ENCODE results near the gene CYTH4.
"Not testable (repeated sequence)": the region's sequence is repeated elsewhere in the genome, so short reads cannot be mapped to it uniquely, and the experiment has no call there.

The CYTH4 gene

DNA sequence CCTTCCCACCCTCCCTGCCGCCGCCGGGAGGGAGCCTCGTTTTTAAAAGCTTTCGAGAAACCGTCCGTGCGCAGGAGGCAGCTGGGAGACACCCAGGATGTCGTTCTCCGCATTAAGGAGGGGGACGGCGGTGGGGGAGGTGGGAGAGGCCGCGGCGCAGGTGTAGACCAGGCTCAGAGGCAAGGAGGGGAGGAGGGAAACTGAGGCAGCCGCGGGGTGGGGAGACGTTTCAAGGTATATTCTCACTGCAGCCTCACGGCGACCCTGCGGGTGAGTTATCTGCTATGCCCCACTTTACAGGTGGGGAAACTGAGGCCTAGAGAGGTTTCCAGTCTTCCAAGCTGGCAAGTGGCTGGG, 42.7 kb downstream of the CYTH4 start:
- Histone ChIP-seq H2AFZ (ENCODE audit: low read length, unreplicated experiment) (no peak overlapping the region), H3K27me3 (ENCODE audit: insufficient read depth, low read length) (no peaks in the 10 kb centered on the region), H3K4me1 (ENCODE audit: control insufficient read depth, insufficient read depth, low read length, unreplicated experiment) (peaks cover 23% of the 10 kb centered on the region), H3K27ac (ENCODE audit: low read depth, low read length) (no peak overlapping the region), H3K79me2 (ENCODE audit: control insufficient read depth, insufficient read depth, low read length, unreplicated experiment) (no peaks in the 10 kb centered on the region), H3K4me3 (ENCODE audit: low read depth, low read length) (0 out of 2 replicates have a peak overlapping the region, but pooled peaks have one; percentile 37), H3K36me3 (ENCODE audit: insufficient read depth, low read length) (no peaks in the 10 kb centered on the region)

DNA sequence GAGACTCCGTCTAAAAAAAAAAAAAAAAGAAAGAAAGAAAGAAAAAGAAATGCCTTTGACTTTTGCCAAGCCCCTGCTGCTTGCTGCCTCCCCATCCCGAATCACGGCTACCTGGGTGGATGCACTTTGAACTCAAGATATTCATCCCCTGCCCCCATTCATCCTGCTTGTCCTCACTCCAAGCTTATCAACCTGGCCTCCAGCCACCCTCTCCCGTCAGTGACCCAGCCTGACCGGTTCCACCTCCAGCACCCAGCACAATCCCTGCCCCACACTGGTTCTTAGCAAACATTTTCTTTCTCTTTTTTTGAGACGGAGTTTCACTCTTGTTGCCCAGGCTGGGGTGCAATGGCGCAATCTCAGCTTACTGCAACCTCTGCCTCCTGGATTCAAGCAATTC, 44.4 kb downstream of the CYTH4 start:
- Histone ChIP-seq H3K4me1 (ENCODE audit: control insufficient read depth, insufficient read depth, low read length, unreplicated experiment) (peaks cover 39% of the 10 kb centered on the region), H3K4me3 (ENCODE audit: low read depth, low read length) (no peak overlapping the region), H2AFZ (ENCODE audit: low read length, unreplicated experiment) (no peak overlapping the region), H3K27ac (ENCODE audit: low read depth, low read length) (no peak overlapping the region), H3K36me3 (ENCODE audit: insufficient read depth, low read length) (no peaks in the 10 kb centered on the region), H3K27me3 (ENCODE audit: insufficient read depth, low read length) (no peaks in the 10 kb centered on the region), H3K79me2 (ENCODE audit: control insufficient read depth, insufficient read depth, low read length, unreplicated experiment) (no peaks in the 10 kb centered on the region)

DNA sequence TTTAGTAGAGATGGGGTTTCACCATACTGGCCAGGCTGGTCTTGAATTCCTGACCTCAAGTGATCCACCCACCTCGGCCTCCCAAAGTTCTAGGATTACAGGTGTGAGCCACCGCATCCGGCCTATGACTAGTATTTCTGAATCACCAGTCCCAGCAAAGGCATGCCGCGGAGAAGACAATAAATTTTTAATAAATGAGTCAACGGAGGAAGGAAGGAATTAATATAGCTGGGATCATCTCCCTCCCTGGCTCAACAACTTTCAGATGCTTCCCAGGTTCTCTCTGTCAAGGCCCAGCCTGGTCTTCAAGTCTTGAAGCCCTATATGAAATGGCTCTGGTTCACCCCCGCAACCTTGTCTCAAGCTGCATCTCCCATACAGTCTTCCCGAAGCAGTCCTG, 45.7 kb downstream of the CYTH4 start:
- Histone ChIP-seq H3K79me2 (ENCODE audit: control insufficient read depth, insufficient read depth, low read length, unreplicated experiment) (no peaks in the 10 kb centered on the region), H3K36me3 (ENCODE audit: insufficient read depth, low read length) (no peaks in the 10 kb centered on the region), H3K4me3 (ENCODE audit: low read depth, low read length) (no peak overlapping the region), H2AFZ (ENCODE audit: low read length, unreplicated experiment) (no peak overlapping the region), H3K27ac (ENCODE audit: low read depth, low read length) (peak overlapping the region; percentile 92), H3K27me3 (ENCODE audit: insufficient read depth, low read length) (no peaks in the 10 kb centered on the region), H3K4me1 (ENCODE audit: control insufficient read depth, insufficient read depth, low read length, unreplicated experiment) (peaks cover 44% of the 10 kb centered on the region)

DNA sequence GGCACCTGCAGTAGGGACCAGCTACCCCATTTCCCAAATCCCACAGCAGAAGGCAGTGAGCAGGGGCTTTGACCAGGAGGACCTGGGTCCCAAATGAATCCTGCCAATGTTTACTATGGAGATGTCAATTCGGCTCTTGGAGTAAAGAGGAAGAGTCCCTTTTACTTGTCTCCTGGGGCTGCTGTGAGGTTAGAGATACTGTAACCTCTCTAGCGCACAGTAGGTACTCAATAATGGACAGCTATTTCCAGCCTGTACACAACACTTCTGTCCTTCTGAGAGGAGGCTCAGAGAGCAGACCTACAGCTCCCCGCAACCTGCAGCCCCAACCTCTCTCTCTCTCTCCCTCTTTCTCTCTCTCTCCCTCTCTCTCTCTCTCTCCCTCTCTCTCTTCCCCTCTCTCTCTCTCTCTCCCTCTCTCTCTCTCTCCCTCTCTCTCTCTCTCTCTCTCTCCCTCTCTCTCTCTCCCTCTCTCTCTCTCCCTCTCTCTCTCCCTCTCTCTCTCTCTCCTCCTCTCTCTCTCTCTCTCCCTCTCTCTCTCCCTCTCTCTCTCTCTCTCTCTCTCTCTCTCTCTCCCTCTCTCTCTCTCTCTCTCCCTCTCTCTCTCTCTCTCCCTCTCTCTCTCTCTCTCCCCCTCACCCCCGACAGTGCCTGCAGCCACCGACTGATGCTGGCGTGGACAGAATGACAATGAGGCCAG, 46.4 kb downstream of the CYTH4 start:
- not testable (repeated sequence) for H3K4me3 ChIP-seq (ENCODE audit: low read depth, low read length); H3K79me2 ChIP-seq (ENCODE audit: control insufficient read depth, insufficient read depth, low read length, unreplicated experiment); H2AFZ ChIP-seq (ENCODE audit: low read length, unreplicated experiment); H3K36me3 ChIP-seq (ENCODE audit: insufficient read depth, low read length); H3K27me3 ChIP-seq (ENCODE audit: insufficient read depth, low read length)
- Histone ChIP-seq H3K4me1 (ENCODE audit: control insufficient read depth, insufficient read depth, low read length, unreplicated experiment) (peaks cover 44% of the 10 kb centered on the region), H3K27ac (ENCODE audit: low read depth, low read length) (peak overlapping the region; percentile 92)

DNA sequence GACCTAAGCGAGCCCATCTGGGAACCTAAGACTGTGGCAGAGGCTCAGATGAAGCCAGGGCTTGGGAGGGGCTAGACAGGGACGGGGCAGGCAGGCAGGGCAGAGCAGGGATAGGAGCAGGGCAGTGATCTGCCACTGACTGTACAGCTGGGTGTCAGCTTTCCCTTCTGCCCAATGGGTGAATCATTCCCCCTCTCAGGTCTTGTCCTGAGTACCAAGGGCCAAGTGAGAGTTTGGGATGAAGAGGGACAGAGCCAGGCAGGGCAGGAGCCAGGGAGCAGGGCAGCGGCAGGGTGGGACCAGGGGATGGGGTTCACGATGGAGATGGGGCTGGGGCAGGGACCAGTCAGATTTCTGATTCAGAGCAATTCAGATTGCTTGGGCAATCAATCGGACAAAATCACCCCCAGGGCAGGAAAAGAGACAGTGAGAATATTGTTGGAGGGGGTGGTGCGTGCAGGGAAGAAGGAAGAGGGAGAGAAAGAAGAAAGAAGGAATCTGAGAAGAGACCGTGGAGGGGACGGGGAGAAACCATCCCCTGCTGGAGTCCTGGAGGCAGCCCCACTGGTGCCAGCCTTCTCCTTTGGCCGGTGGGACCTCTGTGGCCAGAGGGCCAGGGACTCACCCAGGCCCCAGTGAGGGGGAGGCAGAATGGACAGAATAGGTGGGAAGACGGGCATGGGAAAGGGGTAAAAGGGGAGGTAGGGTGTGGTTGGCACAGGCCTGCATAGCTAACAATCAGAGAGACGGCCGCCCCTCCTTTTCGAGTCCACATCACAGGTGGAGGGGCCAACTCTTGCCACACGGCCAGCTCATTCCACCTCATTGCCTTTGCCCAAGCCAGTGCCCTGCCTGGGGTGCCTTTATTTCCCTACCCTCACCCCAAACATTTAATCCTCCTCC, 47.2 kb downstream of the CYTH4 start:
- Histone ChIP-seq H2AFZ (ENCODE audit: low read length, unreplicated experiment) (no peak overlapping the region), H3K27me3 (ENCODE audit: insufficient read depth, low read length) (no peaks in the 10 kb centered on the region), H3K36me3 (ENCODE audit: insufficient read depth, low read length) (no peaks in the 10 kb centered on the region), H3K27ac (ENCODE audit: low read depth, low read length) (peak overlapping the region; percentile 92), H3K4me1 (ENCODE audit: control insufficient read depth, insufficient read depth, low read length, unreplicated experiment) (peaks cover 44% of the 10 kb centered on the region), H3K79me2 (ENCODE audit: control insufficient read depth, insufficient read depth, low read length, unreplicated experiment) (no peaks in the 10 kb centered on the region), H3K4me3 (ENCODE audit: low read depth, low read length) (no peak overlapping the region)

DNA sequence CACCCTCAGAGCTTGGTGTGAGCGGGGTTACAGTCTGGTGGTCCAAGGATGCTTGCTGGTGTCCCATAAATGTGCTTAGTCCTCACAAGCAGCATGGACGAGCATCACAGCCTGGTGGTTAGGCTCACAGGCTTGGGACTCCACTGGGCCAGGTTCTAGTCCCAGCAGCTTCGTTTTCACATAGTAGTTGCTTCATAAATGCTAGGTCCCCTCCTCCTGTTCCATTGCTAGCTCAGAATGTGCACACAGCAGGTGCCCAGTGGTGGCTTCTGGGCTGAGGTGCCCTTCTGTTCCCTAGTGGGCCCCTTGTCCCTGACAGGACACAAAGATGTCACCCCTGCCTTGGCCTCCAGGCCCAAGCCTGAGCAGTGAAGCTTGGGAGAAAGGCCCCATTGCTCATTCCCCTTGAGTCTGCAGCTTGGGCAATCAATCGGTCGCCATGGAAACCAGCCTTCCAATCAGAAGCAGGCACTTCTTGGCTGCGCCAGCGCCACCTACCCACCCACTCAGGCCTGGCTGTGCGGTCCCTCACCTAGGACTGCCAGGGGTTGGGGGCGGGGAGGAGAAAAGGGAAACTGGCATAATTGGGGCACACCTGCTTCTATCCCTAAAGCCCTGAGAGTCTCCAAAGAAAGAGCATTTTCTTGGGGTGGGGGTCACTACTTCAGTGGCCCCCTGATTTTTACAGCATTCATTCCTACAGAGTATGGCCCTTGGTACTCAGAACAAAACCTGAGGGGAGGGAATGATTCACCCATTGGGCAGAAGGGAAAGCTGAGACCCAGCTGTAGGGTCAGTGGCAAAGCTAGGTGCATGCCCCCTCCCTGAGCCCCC, 48.1 kb downstream of the CYTH4 start:
- Histone ChIP-seq H3K4me3 (ENCODE audit: low read depth, low read length) (no peak overlapping the region), H3K4me1 (ENCODE audit: control insufficient read depth, insufficient read depth, low read length, unreplicated experiment) (peaks cover 50% of the 10 kb centered on the region), H3K36me3 (ENCODE audit: insufficient read depth, low read length) (no peaks in the 10 kb centered on the region), H3K27me3 (ENCODE audit: insufficient read depth, low read length) (no peaks in the 10 kb centered on the region), H3K27ac (ENCODE audit: low read depth, low read length) (peak overlapping the region; percentile 92), H2AFZ (ENCODE audit: low read length, unreplicated experiment) (no peak overlapping the region), H3K79me2 (ENCODE audit: control insufficient read depth, insufficient read depth, low read length, unreplicated experiment) (no peaks in the 10 kb centered on the region)

DNA sequence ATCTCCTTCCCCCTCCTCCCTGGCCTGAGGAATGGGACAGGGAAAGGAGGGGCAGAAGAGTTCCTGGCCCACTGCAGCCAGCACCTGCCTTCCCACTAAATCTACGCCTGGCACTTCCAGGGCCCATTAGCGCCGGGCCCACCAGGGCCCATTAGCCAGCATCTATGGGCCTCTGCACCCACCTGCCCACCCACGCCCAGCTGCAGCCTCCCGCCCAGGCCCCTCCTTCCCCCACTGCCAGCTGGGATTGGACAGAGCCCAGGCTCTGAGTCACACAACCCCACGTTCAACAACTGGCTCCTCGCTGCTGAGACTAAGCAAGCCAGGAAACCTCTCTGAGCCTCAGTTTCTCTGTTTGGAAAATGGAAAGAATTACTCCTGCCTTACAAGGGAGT, 48.7 kb downstream of the CYTH4 start:
- Histone ChIP-seq H3K4me3 (ENCODE audit: low read depth, low read length) (no peak overlapping the region), H3K27ac (ENCODE audit: low read depth, low read length) (no peak overlapping the region), H3K4me1 (ENCODE audit: control insufficient read depth, insufficient read depth, low read length, unreplicated experiment) (peaks cover 54% of the 10 kb centered on the region), H3K79me2 (ENCODE audit: control insufficient read depth, insufficient read depth, low read length, unreplicated experiment) (no peaks in the 10 kb centered on the region), H3K36me3 (ENCODE audit: insufficient read depth, low read length) (no peaks in the 10 kb centered on the region), H2AFZ (ENCODE audit: low read length, unreplicated experiment) (no peak overlapping the region), H3K27me3 (ENCODE audit: insufficient read depth, low read length) (no peaks in the 10 kb centered on the region)

DNA sequence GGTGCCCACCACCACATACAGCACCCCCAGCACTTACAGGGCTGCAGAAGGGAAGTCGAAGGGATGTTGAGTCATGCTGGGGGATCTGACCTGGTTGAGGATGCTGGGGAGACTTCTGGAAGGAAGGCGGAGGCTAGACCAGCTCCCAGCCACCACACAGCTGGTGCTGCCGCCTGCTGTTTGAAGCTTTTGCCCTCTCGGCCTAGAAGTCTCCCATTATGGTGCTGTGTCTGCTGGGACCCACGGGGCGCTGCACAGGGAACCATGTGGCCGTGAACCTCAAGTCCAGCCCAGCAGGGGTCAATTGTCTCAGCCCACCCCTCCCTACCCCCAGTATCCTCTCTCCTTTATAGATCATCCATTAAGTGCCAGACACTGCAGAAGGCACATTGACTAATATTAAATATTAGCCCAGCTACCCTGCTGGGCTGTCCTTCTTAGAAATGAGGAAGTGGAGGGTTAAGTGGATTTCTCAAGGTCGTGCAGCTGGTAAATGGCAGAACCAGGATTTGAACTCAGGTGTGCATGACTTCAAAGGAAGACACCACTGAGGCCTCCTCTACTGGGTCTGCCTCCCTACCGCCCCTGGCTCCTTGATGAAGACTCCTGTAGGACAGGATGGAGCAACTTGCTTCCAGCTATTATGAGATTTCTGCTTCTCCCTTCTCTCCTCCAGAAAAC, 49.7 kb downstream of the CYTH4 start:
- Histone ChIP-seq H3K27ac (ENCODE audit: low read depth, low read length) (no peak overlapping the region), H3K27me3 (ENCODE audit: insufficient read depth, low read length) (no peaks in the 10 kb centered on the region), H3K79me2 (ENCODE audit: control insufficient read depth, insufficient read depth, low read length, unreplicated experiment) (no peaks in the 10 kb centered on the region), H3K36me3 (ENCODE audit: insufficient read depth, low read length) (no peaks in the 10 kb centered on the region), H3K4me1 (ENCODE audit: control insufficient read depth, insufficient read depth, low read length, unreplicated experiment) (peaks cover 59% of the 10 kb centered on the region), H3K4me3 (ENCODE audit: low read depth, low read length) (no peak overlapping the region), H2AFZ (ENCODE audit: low read length, unreplicated experiment) (no peak overlapping the region)

DNA sequence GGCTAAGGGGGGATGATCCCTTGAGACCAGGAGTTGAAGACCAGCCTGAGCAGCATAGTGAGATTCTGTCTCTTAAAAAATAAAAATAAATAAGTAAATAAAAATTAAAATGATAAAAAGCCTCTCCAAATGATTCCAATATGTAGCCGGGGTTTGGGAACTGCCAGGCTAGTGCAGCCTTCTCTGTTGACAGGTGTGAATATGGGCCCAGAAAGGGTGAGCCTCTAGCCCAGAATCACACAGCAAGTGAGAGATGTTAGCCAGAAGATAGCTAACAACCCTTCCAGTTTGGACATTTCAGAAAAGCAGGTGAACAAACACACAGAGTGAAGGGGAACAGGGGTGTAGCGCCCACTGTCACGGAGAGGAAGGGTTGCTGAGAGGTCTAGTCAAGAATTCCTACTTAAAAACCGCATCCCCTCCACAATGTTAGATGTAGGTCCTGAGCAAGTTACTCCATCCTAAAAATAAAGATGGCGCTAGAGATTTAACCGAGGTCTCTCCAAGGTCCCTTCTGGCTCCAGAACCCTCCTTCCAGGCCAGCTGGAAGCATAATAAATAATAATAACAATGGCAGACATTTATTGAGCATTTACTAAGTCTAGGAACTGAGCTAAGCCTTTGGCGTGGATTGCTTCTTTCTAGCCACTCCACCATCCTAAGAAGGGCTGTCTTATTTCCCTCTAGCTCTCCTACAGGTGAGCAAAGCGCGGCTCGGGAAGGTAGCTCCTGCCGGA, 51.6 kb downstream of the CYTH4 start:
- H3K27ac ChIP-seq (ENCODE audit: low read depth, low read length) = no peak overlapping the region
- no peaks in the 10 kb centered on the region for H3K27me3 ChIP-seq (ENCODE audit: insufficient read depth, low read length)
- H3K4me1 ChIP-seq (ENCODE audit: control insufficient read depth, insufficient read depth, low read length, unreplicated experiment) = peaks cover 53% of the 10 kb centered on the region
- H3K79me2 ChIP-seq (ENCODE audit: control insufficient read depth, insufficient read depth, low read length, unreplicated experiment) = no peaks in the 10 kb centered on the region
- H3K36me3 ChIP-seq (ENCODE audit: insufficient read depth, low read length) = no peaks in the 10 kb centered on the region
- H3K4me3 ChIP-seq (ENCODE audit: low read depth, low read length) = no peak overlapping the region
- H2AFZ ChIP-seq (ENCODE audit: low read length, unreplicated experiment) = no peak overlapping the region
